ENCODE measurements around the gene PPFIA3.

Gene PPFIA3

DNA sequence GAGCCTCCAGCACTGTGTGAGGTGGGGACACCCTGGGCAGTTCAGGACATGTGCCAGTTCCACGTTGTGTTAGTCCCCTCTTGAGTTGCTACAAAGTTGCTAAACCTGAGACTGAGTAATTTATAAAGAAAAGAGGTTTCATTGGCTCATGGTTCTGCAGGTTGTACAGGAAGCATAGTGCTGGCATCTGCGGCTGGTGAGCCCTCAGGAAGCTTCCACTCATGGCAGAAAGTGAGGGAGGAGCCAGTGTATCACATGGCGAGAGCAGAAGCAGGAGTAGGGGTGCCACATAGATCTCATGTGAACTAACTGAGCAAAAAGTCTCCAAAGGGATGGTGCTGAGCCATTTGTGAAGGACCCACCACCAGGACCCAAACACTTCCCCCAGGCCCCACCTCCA is 71.4 kb downstream of the PPFIA3 start:
- no peaks in the 10 kb centered on the region for H3K4me1 ChIP-seq (ENCODE audit: control insufficient read depth, insufficient read depth, low read length)
- H3K27ac ChIP-seq (ENCODE audit: low read depth, low read length), result no peak overlapping the region
- H3K4me3 ChIP-seq (ENCODE audit: low read length), result no peak overlapping the region
- H3K9ac ChIP-seq (ENCODE audit: low read length), result no peak overlapping the region
- H3K36me3 ChIP-seq (ENCODE audit: control insufficient read depth, insufficient read depth, low read length), result peaks cover 20% of the 10 kb centered on the region
- no peaks in the 10 kb centered on the region for H3K27me3 ChIP-seq (ENCODE audit: control insufficient read depth, insufficient read depth, low read length)

DNA sequence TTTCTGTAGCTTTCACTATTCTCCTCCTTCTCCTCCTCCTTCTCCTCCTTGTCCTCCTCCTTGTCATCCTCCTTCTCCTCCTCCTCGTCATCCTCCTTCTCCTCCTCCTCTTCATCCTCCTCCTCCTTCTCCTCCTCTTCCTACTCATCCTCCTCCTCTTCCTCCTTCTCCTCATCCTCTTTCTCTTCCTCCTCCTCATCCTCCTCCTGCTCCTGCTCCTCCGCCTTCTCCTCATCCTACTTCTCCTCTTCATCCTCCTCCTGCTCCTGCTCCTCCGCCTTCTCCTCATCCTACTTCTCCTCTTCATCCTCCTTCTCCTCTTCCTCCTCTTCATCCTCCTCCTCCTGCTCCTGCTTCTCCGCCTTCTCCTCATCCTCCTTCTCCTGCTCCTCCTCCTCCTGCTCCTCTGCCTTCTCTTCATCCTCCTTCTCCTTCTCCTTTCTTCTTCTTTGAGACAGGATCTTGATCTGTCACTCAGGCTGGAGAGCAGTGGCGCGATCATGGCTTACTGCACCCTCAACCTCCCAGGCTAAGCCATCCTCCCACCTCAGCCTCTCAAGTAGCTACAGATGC is 74.6 kb downstream of the PPFIA3 start:
- Histone ChIP-seq H3K4me3 (ENCODE audit: low read length) (no peak overlapping the region), H3K27me3 (ENCODE audit: control insufficient read depth, insufficient read depth, low read length) (no peaks in the 10 kb centered on the region), H3K27ac (ENCODE audit: low read depth, low read length) (no peak overlapping the region), H3K9ac (ENCODE audit: low read length) (no peak overlapping the region), H3K36me3 (ENCODE audit: control insufficient read depth, insufficient read depth, low read length) (peaks cover 15% of the 10 kb centered on the region), H3K4me1 (ENCODE audit: control insufficient read depth, insufficient read depth, low read length) (no peaks in the 10 kb centered on the region)

DNA sequence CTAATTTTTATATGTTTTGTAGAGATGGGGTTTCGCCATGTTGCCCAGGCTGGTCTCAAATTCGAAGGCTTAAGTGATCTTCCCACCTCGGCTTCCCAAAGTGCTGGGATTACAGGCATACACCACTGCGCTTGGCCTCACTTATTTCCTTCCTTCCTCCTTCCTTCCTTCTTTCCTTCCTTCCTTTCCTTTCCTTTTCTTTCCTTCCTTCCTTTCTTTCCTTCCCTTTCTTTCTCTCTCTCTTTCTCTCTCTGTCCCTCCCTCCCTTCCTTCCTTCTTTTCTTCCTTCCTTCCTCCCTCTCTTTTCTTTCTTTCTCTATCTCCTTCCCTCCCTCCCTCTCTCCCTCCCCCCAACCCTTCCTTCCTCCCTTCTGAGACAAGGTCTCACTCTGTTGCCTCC is 75.1 kb downstream of the PPFIA3 start:
- Histone ChIP-seq H3K9ac (ENCODE audit: low read length) (no peak overlapping the region), H3K27ac (ENCODE audit: low read depth, low read length) (no peak overlapping the region), H3K36me3 (ENCODE audit: control insufficient read depth, insufficient read depth, low read length) (peaks cover 14% of the 10 kb centered on the region), H3K4me3 (ENCODE audit: low read length) (no peak overlapping the region), H3K4me1 (ENCODE audit: control insufficient read depth, insufficient read depth, low read length) (no peaks in the 10 kb centered on the region), H3K27me3 (ENCODE audit: control insufficient read depth, insufficient read depth, low read length) (no peaks in the 10 kb centered on the region)

DNA sequence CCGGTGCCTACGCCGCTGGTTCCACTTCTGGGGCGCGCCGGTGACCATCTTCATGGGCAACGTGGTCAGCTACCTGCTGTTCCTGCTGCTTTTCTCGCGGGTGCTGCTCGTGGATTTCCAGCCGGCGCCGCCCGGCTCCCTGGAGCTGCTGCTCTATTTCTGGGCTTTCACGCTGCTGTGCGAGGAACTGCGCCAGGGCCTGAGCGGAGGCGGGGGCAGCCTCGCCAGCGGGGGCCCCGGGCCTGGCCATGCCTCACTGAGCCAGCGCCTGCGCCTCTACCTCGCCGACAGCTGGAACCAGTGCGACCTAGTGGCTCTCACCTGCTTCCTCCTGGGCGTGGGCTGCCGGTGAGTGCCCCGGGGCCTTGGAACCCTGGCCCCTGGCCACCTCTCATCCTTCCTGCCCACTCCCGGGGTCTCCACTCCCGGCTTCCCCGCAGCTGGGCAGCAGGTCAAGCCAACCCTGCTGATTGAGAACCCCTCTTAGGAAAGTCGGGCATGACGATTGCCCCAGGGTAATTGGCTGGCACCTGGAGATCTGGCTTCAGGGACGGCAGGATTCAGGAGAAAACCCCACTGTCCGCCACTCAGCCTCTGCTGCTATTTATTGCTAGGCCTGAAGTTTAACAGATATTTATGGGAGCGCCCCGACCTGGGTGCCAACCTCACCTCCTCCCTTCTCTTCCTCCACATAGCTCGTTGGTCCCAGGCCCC is 77.3 kb downstream of the PPFIA3 start:
- H3K4me3 ChIP-seq (ENCODE audit: low read length), result no peak overlapping the region
- no peak overlapping the region for H3K27ac ChIP-seq (ENCODE audit: low read depth, low read length)
- H3K36me3 ChIP-seq (ENCODE audit: control insufficient read depth, insufficient read depth, low read length), result peaks cover 2% of the 10 kb centered on the region
- no peaks in the 10 kb centered on the region for H3K4me1 ChIP-seq (ENCODE audit: control insufficient read depth, insufficient read depth, low read length)
- H3K9ac ChIP-seq (ENCODE audit: low read length), result no peak overlapping the region
- no peaks in the 10 kb centered on the region for H3K27me3 ChIP-seq (ENCODE audit: control insufficient read depth, insufficient read depth, low read length)

DNA sequence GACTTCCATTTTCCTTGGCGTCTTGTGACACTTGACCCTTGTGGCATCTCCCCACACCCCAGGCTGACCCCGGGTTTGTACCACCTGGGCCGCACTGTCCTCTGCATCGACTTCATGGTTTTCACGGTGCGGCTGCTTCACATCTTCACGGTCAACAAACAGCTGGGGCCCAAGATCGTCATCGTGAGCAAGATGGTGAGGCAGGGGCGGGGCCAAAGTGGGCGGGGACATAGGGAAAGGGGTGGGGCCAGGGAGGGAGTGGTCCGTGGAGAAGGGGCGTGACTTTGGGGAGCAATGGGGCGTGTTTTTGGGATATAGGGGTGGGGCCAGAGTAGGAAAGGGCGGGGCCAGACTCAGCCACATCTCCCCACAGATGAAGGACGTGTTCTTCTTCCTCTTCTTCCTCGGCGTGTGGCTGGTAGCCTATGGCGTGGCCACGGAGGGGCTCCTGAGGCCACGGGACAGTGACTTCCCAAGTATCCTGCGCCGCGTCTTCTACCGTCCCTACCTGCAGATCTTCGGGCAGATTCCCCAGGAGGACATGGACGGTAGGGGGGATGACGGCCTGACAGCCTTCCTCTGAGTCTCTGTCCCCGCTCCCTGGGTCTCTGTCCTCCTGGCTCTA is 81.0 kb downstream of the PPFIA3 start:
- Histone ChIP-seq H3K27ac (ENCODE audit: low read depth, low read length) (no peak overlapping the region), H3K36me3 (ENCODE audit: control insufficient read depth, insufficient read depth, low read length) (peaks cover 9% of the 10 kb centered on the region), H3K4me3 (ENCODE audit: low read length) (no peak overlapping the region), H3K27me3 (ENCODE audit: control insufficient read depth, insufficient read depth, low read length) (no peaks in the 10 kb centered on the region), H3K9ac (ENCODE audit: low read length) (no peak overlapping the region), H3K4me1 (ENCODE audit: control insufficient read depth, insufficient read depth, low read length) (no peaks in the 10 kb centered on the region)
